NCI-H510A treated with DMSO at 0.1 percent for 48 hours (cell line): Measurements from ENCODE around the gene CACNA1C.

Experiments used
- DNase-seq: peaks from one replicate; lab custom pipeline; 2025; lab: John Stamatoyannopoulos, UW

The CACNA1C gene

GRCh38 chr12:2035431-2036055, 17.2 kb upstream of the CACNA1C start:
- DNase-seq: no peak

- no peak for DNase-seq
Measured at GRCh38 chr12:2039034-2039433, 13.8 kb upstream of the CACNA1C start.

- DNase-seq: no peak
Measured at GRCh38 chr12:2043054-2043453, 9.7 kb upstream of the CACNA1C start.

- DNase-seq: no peak
Measured at GRCh38 chr12:2044165-2044564, 8.6 kb upstream of the CACNA1C start.

GRCh38 chr12:2046957-2047356, 5.8 kb upstream of the CACNA1C start:
- no peak for DNase-seq

GRCh38 chr12:2047752-2048151, 5.0 kb upstream of the CACNA1C start:
- DNase-seq: no peak

- no peak for DNase-seq
Measured at GRCh38 chr12:2049604-2050540, 2.9 kb upstream of the CACNA1C start.

- peak; percentile 8 for DNase-seq
Measured at GRCh38 chr12:2051700-2052621, 826 bp upstream of the CACNA1C start.

- DNase-seq: no peak
Measured at GRCh38 chr12:2053691-2054090, 904 bp downstream of the CACNA1C start.

GRCh38 chr12:2054091-2055018, 1.6 kb downstream of the CACNA1C start:
- no peak for DNase-seq

- no peak for DNase-seq
Measured at GRCh38 chr12:2057041-2057794, 4.4 kb downstream of the CACNA1C start.

GRCh38 chr12:2057795-2058408, 5.1 kb downstream of the CACNA1C start:
- no peak for DNase-seq

- DNase-seq: no peak
Measured at GRCh38 chr12:2058837-2059236, 6.0 kb downstream of the CACNA1C start.

- no peak for DNase-seq
Measured at GRCh38 chr12:2061402-2061801, 8.6 kb downstream of the CACNA1C start.

GRCh38 chr12:2064071-2064507, 11.3 kb downstream of the CACNA1C start:
- no peak for DNase-seq

- DNase-seq: no peak
Measured at GRCh38 chr12:2068653-2069052, 15.9 kb downstream of the CACNA1C start.

GRCh38 chr12:2070440-2071045, 17.8 kb downstream of the CACNA1C start:
- no peak for DNase-seq

- DNase-seq: no peak
Measured at GRCh38 chr12:2074792-2075191, 22.0 kb downstream of the CACNA1C start.

- no peak for DNase-seq
Measured at GRCh38 chr12:2075508-2076195, 22.9 kb downstream of the CACNA1C start.
